ENCODE data around the gene TCF12. TPM values are rescaled to one million over a fixed set of nuclear protein-coding genes. Genes with fewer than 3 reads are reported as not detected.

TCF12 gene
- total and polyA plus RNA-seq, 2 of the 8 experiments (the other 6 are each of a cell fraction or from before 2014, with no cell fraction given): 85.8 to 101 TPM

DNA sequence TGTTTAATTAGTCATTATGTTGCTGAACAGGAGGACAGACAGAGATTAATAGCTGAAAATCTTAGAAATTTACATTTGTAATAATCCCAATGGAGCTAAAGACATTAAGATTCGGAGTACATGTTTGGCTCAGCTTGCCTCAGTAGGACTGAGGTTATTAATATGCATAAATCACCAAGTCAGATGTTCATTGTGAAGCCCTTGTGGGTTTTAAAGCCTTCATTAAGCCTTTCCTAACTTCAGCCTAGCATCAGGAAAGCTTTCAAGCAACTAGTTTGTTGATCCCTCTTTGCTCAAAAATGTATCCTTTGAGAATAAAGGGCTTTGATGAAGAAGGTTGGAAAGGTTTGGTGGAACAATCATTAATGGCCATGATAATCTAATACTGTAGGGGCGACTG is 279.7 kb downstream of the TCF12 start:
- Histone ChIP-seq H3K36me3 (ENCODE audit: control insufficient read depth in 2 of 4, insufficient read depth in 4 of 4, low read length in 3 of 4) (peaks cover 0 to 1% (median 0%) of the 10 kb centered on the region in 4 experiments; a peak in 2 of 8 replicates), H3K4me2 (ENCODE audit: insufficient read depth in 1 of 2, low read depth in 2 of 2, low read length in 2 of 2) (peak overlapping the region; percentile 63 to 70), H3K79me1 (ENCODE audit: low read depth, low read length) (no peaks in the 10 kb centered on the region), H3K18ac (ENCODE audit: extremely low read depth, low read length) (peak overlapping the region; percentile 15; the same call in 1 of the 2 replicates), H3K9ac (replicated peaks in 1 of 4; ENCODE audit: extremely low read depth in 1 of 4, low read depth in 3 of 4, low read length in 3 of 4) (no peak overlapping the region), H2AK5ac (ENCODE audit: low read depth, low read length) (peak overlapping the region; percentile 45; the same call in 1 of the 2 replicates), H3K4me3 (ENCODE audit: extremely low read depth in 1 of 4, insufficient read depth in 2 of 4, low read depth in 3 of 4, low read length in 4 of 4) (peak overlapping the region in 2 of 4 experiments; percentile 11 to 47; a peak in 3 of 8 replicates), H3K79me2 (ENCODE audit: control insufficient read depth in 1 of 2, insufficient read depth in 2 of 2, low read length in 2 of 2) (peaks cover 0 to 15% of the 10 kb centered on the region in 2 experiments; a peak in 2 of 4 replicates), H3K23me2 (ENCODE audit: low read depth, low read length) (no peaks in the 10 kb centered on the region; the same call in 1 of the 2 replicates), H3K56ac (replicated peaks; ENCODE audit: insufficient read length, low read depth, low read length) (no peak overlapping the region), H2BK15ac (ENCODE audit: low read length) (no peak overlapping the region), H4K91ac (replicated peaks; ENCODE audit: insufficient read length, low read length) (peak overlapping the region; percentile 70), H2BK12ac (ENCODE audit: low read depth, low read length) (no peak overlapping the region), H3K9me3 (ENCODE audit: insufficient read depth in 2 of 2, low read depth in 1 of 2, low read length in 1 of 2) (no peaks in the 10 kb centered on the region), H4K20me1 (replicated peaks in 1 of 2; ENCODE audit: control insufficient read depth in 1 of 2, insufficient read depth in 2 of 2, low read length in 2 of 2) (no peaks in the 10 kb centered on the region), H3K4me1 (replicated peaks in 1 of 4; ENCODE audit: control insufficient read depth in 3 of 4, insufficient read depth in 4 of 4, low read length in 3 of 4) (peaks cover 0 to 17% (median 7%) of the 10 kb centered on the region in 4 experiments; a peak in 4 of 7 replicates), H2BK5ac (ENCODE audit: low read depth, low read length) (peak overlapping the region; percentile 89; the same call in 1 of the 2 replicates), H4K5ac (ENCODE audit: insufficient read length, low read depth, low read length) (peak overlapping the region; percentile 59), H2BK20ac (ENCODE audit: low read length) (no peak overlapping the region), H3K4ac (replicated peaks; ENCODE audit: insufficient read length, low read depth, low read length) (peak overlapping the region; percentile 44), H3K23ac (ENCODE audit: insufficient read length) (no peak overlapping the region), H3K14ac (ENCODE audit: insufficient read length) (no peak overlapping the region), H3K27me3 (replicated peaks in 1 of 4; ENCODE audit: control insufficient read depth in 3 of 4, extremely low read depth in 1 of 4, insufficient read depth in 3 of 4, low read length in 3 of 4) (no peaks in the 10 kb centered on the region), H3K27ac (ENCODE audit: low read depth, low read length) (peak overlapping the region; percentile 55; the same call in 1 of the 2 replicates), H2BK120ac (replicated peaks; ENCODE audit: low read depth, low read length) (peak overlapping the region; percentile 92), H4K8ac (ENCODE audit: extremely low read depth, insufficient read depth, low read length) (no peak overlapping the region), H2AFZ (ENCODE audit: low read length) (no peak overlapping the region)
- no peak for FAIRE-seq
- 10% methylated on average over 2 of the region's 2 CpGs; no CpG with 5 or more reads in 1 of the 2 experiments for WGBS, 2 experiments (ENCODE audit: extremely low coverage in 1 of 2, insufficient coverage in 1 of 2, insufficient read length in 1 of 2, insufficient replicate concordance in 2 of 2, low coverage in 1 of 2, low lambda C conversion rate in 2 of 2, missing lambda C conversion rate in 1 of 2)
- CTCF ChIA-PET (ENCODE audit: partially characterized antibody): interaction anchor here (2.1 kb wide), 1 partner anchor 109 kb away, joined by 10 read pairs; no protein-coding TSS in a partner anchor
- POLR2A ChIA-PET (ENCODE audit: partially characterized antibody): interaction anchor here (0.7 to 1.8 kb wide), 11 partner anchors 9 to 186 kb away, joined by 3 to 6 read pairs (median 5); no protein-coding TSS in a partner anchor
- no peak for DNase-seq (ENCODE audit: low read depth in 1 of 2, low spot score in 2 of 2)
- TF ChIP-seq, protein P1, sequence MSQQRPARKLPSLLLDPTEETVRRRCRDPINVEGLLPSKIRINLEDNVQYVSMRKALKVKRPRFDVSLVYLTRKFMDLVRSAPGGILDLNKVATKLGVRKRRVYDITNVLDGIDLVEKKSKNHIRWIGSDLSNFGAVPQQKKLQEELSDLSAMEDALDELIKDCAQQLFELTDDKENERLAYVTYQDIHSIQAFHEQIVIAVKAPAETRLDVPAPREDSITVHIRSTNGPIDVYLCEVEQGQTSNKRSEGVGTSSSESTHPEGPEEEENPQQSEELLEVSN (IDR thresholded peaks at IDR 0.05): no peak
- TF ChIP-seq EGR1 (IDR thresholded peaks at IDR 0.05; ENCODE audit: borderline replicate concordance, low read depth, low read length) (no peak), BRCA1 (IDR thresholded peaks at IDR 0.05; ENCODE audit: low read depth, low read length) (no peak), CTBP2 (IDR thresholded peaks at IDR 0.05; ENCODE audit: borderline replicate concordance, insufficient read depth, insufficient read length, low read length) (no peak), GTF2F1 (IDR thresholded peaks at IDR 0.05; ENCODE audit: borderline replicate concordance, low read depth, low read length) (no peak), HDAC2 (IDR thresholded peaks at IDR 0.05; ENCODE audit: borderline replicate concordance in 1 of 2, low read depth in 2 of 2, low read length in 2 of 2) (no peak), POLR2A (IDR thresholded peaks at IDR 0.05; ENCODE audit: control extremely low read depth in 1 of 2, low read depth in 2 of 2, low read length in 2 of 2) (no peak), MAFK (IDR thresholded peaks at IDR 0.05; ENCODE audit: low read depth, low read length) (no peak)
- TF ChIP-seq, protein P2, sequence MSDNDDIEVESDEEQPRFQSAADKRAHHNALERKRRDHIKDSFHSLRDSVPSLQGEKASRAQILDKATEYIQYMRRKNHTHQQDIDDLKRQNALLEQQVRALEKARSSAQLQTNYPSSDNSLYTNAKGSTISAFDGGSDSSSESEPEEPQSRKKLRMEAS (IDR thresholded peaks at IDR 0.05): no peak
